ENCODE data around the gene RPL10.
"Not testable (repeated sequence)": the region's sequence is repeated elsewhere in the genome, so short reads cannot be mapped to it uniquely, and the experiment has no call there.

Gene RPL10

DNA sequence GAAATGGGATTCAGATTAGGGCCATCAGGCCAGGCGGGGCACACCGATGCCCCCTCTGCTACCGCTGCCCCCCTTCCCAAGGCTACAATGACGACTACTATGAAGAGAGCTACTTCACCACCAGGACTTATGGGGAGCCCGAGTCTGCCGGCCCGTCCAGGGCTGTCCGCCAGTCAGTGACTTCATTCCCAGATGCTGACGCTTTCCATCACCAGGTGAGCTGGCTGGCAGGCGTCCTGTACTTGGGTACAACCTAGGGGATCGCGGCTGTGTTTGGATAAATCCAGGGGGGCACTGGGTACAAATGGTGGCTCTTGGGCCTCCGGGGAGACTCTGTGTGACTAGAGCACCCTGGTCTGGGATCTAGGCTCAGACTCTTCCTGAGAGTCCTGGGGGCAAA, 18.0 kb upstream of the RPL10 start:
- TF ChIP-seq, protein P1, sequence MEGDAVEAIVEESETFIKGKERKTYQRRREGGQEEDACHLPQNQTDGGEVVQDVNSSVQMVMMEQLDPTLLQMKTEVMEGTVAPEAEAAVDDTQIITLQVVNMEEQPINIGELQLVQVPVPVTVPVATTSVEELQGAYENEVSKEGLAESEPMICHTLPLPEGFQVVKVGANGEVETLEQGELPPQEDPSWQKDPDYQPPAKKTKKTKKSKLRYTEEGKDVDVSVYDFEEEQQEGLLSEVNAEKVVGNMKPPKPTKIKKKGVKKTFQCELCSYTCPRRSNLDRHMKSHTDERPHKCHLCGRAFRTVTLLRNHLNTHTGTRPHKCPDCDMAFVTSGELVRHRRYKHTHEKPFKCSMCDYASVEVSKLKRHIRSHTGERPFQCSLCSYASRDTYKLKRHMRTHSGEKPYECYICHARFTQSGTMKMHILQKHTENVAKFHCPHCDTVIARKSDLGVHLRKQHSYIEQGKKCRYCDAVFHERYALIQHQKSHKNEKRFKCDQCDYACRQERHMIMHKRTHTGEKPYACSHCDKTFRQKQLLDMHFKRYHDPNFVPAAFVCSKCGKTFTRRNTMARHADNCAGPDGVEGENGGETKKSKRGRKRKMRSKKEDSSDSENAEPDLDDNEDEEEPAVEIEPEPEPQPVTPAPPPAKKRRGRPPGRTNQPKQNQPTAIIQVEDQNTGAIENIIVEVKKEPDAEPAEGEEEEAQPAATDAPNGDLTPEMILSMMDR (IDR thresholded peaks at IDR 0.05; ENCODE audit: extremely low read depth, missing control alignments), result no peak
- DNase-seq (ENCODE audit: low spot score), result no peak

DNA sequence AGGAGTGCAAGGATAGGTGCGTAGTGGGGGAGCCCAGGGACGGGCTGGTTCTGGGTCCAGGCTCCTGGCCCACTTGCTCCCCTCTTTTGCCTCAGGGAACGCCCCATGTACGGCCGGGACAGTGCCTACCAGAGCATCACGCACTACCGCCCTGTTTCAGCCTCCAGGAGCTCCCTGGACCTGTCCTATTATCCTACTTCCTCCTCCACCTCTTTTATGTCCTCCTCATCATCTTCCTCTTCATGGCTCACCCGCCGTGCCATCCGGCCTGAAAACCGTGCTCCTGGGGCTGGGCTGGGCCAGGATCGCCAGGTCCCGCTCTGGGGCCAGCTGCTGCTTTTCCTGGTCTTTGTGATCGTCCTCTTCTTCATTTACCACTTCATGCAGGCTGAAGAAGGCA, 17.4 kb upstream of the RPL10 start:
- no peak for DNase-seq (ENCODE audit: low spot score)
- TF ChIP-seq, protein P1 (IDR thresholded peaks at IDR 0.05; ENCODE audit: extremely low read depth, missing control alignments), result no peak

DNA sequence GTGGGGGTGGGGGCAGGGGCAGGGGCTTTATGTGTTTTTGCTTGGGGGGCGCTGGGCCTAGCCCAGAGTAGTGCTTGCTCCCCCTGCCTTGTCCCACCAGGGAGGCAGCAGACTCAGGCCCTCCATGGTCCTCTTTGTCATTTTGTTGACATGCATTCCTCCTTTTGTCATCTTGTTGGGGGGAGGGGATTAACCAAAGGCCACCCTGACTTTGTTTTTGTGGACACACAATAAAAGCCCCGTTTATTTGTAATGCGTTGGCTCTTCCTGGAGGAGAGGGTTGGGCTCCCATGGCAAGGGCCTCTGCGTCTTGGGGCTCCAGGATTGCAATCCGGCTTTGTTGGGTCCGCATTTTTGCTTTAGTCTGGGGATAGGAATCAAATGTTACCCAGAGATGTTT, 16.9 kb upstream of the RPL10 start:
- TF ChIP-seq, protein P1 (IDR thresholded peaks at IDR 0.05; ENCODE audit: extremely low read depth, missing control alignments), result no peak
- no peak for DNase-seq (ENCODE audit: low spot score)

DNA sequence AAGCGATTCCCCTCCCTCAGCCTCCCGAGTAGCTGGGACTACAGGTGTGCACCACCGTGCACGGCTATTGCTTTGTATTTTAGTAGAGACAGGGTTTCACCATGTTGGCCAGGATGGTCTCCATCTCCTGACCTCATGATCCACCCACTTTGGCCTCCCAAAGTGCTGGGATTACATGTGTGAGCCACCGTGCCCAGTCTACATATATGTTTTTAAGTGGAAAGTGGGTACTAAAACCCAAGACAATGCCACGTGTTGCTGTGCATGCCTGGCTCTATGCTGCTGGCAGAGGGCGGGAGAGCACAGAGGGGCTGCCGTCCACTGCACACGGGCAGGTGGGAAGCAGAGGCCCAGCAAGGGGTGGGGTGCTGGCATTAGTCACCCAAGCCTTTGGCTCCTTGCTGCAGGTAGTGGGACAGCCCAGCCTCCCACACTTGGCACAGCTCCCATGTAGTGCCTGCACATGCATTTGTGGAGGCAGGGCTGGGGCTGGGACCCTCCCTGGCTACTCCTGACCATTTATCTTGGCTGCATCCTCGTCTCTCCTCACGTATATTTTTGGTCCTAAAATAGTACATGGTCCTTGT, 15.6 kb upstream of the RPL10 start:
- DNase-seq (ENCODE audit: low spot score), result no peak
- TF ChIP-seq, protein P1 (IDR thresholded peaks at IDR 0.05; ENCODE audit: extremely low read depth, missing control alignments), result no peak

DNA sequence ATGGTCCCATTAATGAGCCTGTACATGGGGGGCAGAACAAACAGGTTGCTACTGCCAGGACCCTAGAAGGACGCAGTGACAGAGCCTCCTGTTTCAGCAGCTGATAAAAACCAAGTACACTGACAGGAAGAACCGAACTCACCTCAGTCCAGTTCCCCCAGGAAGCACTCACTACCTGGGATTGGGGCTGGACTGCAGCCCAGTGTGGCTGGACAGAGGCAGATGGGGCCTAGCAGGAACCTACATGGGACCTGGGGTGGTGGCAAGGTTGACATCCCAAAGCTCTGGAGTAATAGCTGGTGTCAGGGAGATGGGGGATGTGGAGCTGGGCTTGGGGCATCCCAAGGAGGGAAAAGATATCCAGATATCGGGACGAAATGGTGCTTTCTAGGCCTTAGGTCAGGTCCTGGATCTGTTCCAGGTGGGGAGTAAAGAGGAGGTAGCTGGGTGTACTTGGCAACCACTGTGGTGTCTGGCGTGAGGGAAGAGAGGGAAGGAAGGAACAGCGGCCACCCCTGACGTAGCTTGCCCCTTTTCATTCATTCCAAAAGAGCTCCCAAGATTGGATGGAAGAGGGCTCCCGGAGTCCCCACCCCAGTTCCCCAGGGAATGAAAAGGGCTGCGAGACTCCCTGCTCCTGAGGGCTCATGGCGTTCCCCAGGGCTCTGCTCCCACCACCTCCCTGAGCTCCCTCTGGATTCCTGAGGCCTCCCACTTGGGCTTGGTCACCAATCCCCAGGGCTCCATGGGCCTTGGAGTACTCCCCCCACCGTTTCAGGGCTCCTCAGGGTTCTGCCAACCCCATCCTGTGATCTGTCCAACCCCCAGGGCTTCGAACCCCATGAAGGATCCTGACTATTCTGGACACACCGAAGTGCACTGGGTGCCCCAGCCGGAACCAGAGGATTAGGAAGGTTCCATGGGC, 14.6 kb upstream of the RPL10 start:
- no peak for DNase-seq (ENCODE audit: low spot score)
- TF ChIP-seq, protein P1 (IDR thresholded peaks at IDR 0.05; ENCODE audit: extremely low read depth, missing control alignments), result no peak

DNA sequence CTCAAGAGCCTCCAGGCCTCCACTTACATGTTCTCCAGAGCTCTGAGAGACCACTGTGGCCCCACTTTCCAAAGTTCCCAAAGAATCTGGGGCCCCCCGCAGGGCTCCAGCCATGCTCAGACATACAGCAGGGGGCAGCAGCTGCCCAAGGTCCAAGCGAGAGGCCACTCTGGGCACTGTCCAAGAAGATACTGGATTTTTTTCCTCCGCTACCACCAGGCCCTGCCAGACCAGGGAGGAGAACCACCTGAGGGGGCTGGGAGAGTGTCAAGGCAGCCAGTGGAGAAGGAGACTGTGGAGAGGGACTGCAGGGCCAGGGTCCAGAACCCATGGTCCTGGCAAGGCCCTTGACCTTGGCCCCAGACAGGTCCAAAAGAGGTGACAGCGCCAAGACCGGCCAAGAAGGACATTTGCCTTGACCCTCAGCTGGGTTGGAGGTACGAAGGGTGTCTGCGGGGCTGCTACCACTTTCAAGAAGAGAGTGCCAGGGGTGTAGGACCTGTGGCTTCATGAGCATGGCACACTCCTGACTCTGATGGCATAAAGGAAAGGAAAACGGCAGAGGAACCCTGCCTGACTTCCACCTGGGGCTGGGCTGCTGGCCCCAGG, 13.8 kb upstream of the RPL10 start:
- DNase-seq (ENCODE audit: low spot score), result no peak
- TF ChIP-seq, protein P1 (IDR thresholded peaks at IDR 0.05; ENCODE audit: extremely low read depth, missing control alignments), result no peak

DNA sequence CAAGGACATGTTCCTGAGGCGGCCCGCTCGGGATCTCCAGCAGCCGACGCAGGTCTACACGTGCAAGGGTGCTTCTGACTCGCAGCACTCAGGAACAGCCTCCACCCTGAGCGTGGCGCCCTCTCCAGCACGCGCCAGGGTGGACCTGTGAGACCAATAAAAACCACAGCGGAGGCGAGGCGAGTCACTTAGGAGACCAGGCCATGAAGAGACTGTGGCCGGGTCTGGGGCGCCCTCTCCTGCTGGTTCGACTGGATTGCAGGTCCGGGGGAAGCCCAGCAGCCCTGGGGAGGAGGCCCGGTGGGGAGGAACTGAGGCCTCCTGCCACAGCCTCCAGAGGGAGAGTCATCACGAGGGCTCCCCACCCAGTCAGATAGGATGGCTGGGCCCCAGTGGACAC, 10.1 kb upstream of the RPL10 start:
- DNase-seq (ENCODE audit: low spot score), result not testable (repeated sequence)

DNA sequence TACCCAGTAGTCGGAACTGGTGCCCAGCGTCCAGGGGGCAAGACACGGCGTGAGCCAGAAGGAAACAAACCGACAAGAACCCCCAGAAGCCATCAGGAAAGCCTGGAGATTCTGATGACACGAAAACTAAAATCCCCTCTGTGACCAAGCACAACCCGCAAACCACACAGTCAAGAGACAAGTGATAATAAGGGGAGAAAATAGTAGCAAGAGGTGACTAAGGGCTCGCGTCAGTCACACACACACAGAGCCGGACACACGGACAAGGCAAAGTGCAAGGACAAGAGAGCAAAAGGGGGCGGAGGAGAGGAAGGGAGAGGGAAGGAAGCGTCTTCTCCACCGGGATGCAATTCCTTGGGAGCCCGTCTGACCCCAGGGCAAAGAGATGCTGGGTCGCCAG, 9.5 kb upstream of the RPL10 start:
- DNase-seq (ENCODE audit: low spot score), result not testable (repeated sequence)

DNA sequence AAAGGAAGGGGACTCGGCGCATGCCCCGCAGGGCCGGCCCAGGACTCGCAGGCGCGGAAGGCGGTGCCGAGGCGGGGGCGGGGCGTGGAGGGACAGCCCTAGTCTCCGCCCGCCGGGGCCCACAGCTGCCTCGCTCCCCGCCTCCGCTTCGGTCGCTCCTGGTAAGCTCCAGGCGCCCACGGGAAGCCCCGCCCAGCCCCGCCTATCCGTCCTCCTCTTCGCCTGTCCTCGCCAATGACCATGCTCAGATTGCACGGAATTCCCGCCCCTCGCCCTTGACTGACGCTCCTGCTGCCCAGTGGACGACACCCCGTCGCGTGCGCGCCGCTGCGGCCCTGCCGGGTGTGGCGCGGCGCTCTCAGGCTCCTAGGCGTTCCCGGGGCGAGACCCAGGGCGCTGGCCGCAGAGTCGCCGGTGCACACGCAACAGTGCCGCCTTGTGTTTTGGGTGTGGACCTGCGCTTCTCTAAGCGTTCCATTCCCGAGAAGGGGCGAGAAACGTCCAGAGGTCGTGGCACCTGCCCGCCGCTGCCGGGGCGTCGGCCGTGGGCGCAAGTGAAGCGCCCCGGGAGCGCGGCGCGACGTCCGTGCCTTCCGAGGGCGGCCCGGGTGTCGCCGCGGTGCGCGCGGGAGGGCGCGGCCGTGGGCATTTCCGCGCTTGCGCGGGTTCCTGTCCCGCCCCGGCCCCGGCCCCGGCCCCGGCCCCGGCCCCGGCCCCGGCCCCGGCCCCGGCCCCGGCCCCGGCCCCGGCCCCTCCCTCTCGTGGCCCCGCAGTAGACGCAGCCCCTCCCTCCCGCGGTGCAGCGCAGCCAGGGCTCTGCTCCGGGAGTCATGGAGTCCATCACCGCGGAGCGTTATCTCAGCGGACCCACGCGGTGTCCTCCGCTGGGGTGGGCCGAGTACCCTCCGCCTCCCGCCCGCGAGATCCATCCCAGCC, 8.1 kb upstream of the RPL10 start:
- not testable (repeated sequence) for DNase-seq (ENCODE audit: low spot score)

DNA sequence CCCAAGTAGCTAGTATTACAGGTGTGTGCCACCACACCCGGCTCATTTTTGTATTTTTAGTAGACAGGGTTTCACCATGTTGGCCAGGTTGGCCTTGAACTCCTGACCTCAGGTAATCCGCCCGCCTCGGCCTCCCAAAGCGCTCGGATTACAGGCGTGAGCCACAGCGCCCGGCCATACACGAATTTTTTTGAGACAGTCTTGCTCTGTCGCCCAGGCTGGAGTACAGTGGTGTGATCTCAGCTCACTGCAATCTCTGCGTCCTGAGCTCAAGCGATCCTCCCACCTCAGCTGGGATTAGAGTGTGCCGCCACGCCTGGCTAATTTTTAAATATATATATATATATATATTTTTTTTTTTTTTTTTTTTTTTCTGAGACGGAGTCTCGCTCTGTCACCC, 1.8 kb upstream of the RPL10 start:
- not testable (repeated sequence) for DNase-seq (ENCODE audit: low spot score)
